PC-3 (cell line): ENCODE data around the gene VIPR2. TPM values are rescaled to one million over a fixed set of nuclear protein-coding genes. Genes with fewer than 3 reads are reported as not detected.

Source experiments
- ATAC-seq: fragments of 200-7000 bp; cut with Tn5 transposase; 2 replicates; pipeline ENCODE4 v1.9.1; 2020; ENCODE audit warnings: mild to moderate bottlenecking, moderate library complexity
- BruUV-seq: library from RNA; stranded (reverse); fragments of 400-500 nt; replicated peaks from 2 replicates; lab custom pipeline; 2021; lab: Mats Ljungman, UMichigan
- CTCF ChIA-PET: fragments of 300-600 bp; sonication (Branson Sonifier 250); formaldehyde crosslinking; loops from one replicate; lab custom pipeline; 2022; ENCODE audit warnings: antibody characterized with exemption; lab: Charles Lee
- POLR2A ChIA-PET: fragments of 300-600 bp; sonication (Branson Sonifier 250); formaldehyde crosslinking; loops from one replicate; lab custom pipeline; 2022; ENCODE audit warnings: antibody characterized with exemption; ENCODE audit not compliant: unreplicated experiment; lab: Charles Lee
- DNase-seq: peaks from one replicate; pipeline ENCODE4 v3.0.0-alpha.2; 2015
- H2AFZ ChIP-seq: fragments of 300-600 bp; sonication (generic); 2 replicates; pipeline ENCODE4 v1.6.0; 2016; ENCODE audit warnings: antibody characterized with exemption, low read length
- H3F3A ChIP-seq: fragments of 300-600 bp; sonication (generic); one replicate; pipeline ENCODE4 v1.6.0; 2017; ENCODE audit warnings: antibody characterized with exemption, low read length, control low read depth, mild to moderate bottlenecking; ENCODE audit not compliant: unreplicated experiment
- H3K27ac ChIP-seq: fragments of 300-600 bp; sonication (generic); 2 replicates; pipeline ENCODE4 v1.5.1; 2016; ENCODE audit warnings: mild to moderate bottlenecking, low read length
- H3K27me3 ChIP-seq: fragments of 300-600 bp; sonication (generic); 2 replicates; pipeline ENCODE4 v1.6.1; 2016; ENCODE audit warnings: low read length, mixed read lengths
- H3K36me3 ChIP-seq: fragments of 300-600 bp; sonication (generic); 2 replicates; pipeline ENCODE4 v1.6.1; 2016; ENCODE audit warnings: low read depth, mixed run types, low read length, mixed read lengths
- H3K4me1 ChIP-seq: fragments of 300-600 bp; sonication (generic); 2 replicates; pipeline ENCODE4 v1.5.1; 2016; ENCODE audit warnings: low read length; ENCODE audit not compliant: insufficient read depth
- H3K4me2 ChIP-seq: fragments of 300-600 bp; sonication (generic); 2 replicates; pipeline ENCODE4 v1.6.0; 2016; ENCODE audit warnings: low read length
- H3K4me3 ChIP-seq: fragments of 300-600 bp; sonication (generic); 2 replicates; pipeline ENCODE4 v1.5.1; 2016; ENCODE audit warnings: mild to moderate bottlenecking, low read length, mixed read lengths
- H3K79me2 ChIP-seq: fragments of 300-600 bp; sonication (generic); 2 replicates; pipeline ENCODE4 v1.6.1; 2017; ENCODE audit warnings: low read length, mixed read lengths
- H3K9ac ChIP-seq: fragments of 300-600 bp; sonication (generic); 2 replicates; pipeline ENCODE4 v1.6.0; 2016; ENCODE audit warnings: mild to moderate bottlenecking, low read length
- H3K9me2 ChIP-seq: fragments of 300-600 bp; sonication (generic); replicated peaks from 2 replicates; pipeline ENCODE4 v1.6.1; 2016; ENCODE audit warnings: mixed run types, low read length, mixed read lengths
- H3K9me3 ChIP-seq: fragments of 300-600 bp; sonication (generic); 2 replicates; pipeline ENCODE4 v1.6.1; 2016; ENCODE audit warnings: low read length, mixed read lengths
- H4K20me1 ChIP-seq: fragments of 300-600 bp; sonication (generic); 2 replicates; pipeline ENCODE4 v1.6.1; 2016; ENCODE audit warnings: low read length, mixed read lengths
- EZH2 ChIP-seq: fragments of 300-600 bp; sonication (generic); IDR thresholded peaks from one replicate; pipeline ENCODE4 v1.6.1; 2017; ENCODE audit warnings: antibody characterized with exemption, mild to moderate bottlenecking, low read length; ENCODE audit not compliant: unreplicated experiment
- EZH2phosphoT487 ChIP-seq: fragments of 300-600 bp; sonication (generic); IDR thresholded peaks from 2 replicates; pipeline ENCODE4 v1.6.1; 2018; ENCODE audit warnings: mild to moderate bottlenecking, antibody characterized with exemption, low read length, borderline replicate concordance
- intact Hi-C: fragments of 100-400 bp; cut with micrococcal nuclease; formaldehyde crosslinking; loops from 2 replicates; pipeline ENCODE4 v1.9.0; 2023
- total RNA-seq: library from RNA; depleted of rRNA; stranded (reverse); fragments of >200 nt; gene quantifications from 2 replicates; pipeline ENCODE4 v1.2.3, GENCODE V29; 2014
- TF ChIP-seq, protein P1 (sequence below): fragments of 300-600 bp; sonication (generic); conservative IDR thresholded peaks from 2 replicates; pipeline ENCODE4 v1.5.1; 2017; ENCODE audit warnings: antibody characterized with exemption, low read depth, mild to moderate bottlenecking, low read length

The VIPR2 gene
- total RNA-seq, 1 experiment from 2014 or later: not detected

DNA sequence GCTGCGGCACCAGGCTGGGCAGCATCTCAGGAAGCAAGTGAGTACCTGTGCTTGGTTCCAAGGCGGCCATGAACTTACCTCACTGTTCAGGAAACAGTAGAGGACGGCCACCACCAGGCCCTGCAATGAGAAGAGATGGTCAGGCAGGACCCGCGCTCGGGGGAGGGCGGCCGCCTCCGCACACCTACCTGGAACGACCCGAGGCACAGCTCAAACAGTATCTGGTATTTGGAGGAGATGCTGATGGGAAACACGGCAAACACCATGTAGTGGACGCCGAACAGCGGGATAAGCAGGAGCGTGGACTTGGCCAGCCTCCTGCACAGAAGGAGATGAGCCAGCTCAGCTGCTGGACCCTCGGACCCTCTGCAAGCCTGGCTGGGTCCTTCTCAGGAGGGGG, 112.9 kb downstream of the VIPR2 start:
- CTCF ChIA-PET: no interaction called here
- no peaks in the 10 kb centered on the region for H4K20me1 ChIP-seq
- ATAC-seq (no peak), DNase-seq (no peak)
- no peaks in the 10 kb centered on the region for H3K27me3 ChIP-seq
- POLR2A ChIA-PET: no interaction called here
- TF ChIP-seq EZH2: no peak
- TF ChIP-seq, protein P1, sequence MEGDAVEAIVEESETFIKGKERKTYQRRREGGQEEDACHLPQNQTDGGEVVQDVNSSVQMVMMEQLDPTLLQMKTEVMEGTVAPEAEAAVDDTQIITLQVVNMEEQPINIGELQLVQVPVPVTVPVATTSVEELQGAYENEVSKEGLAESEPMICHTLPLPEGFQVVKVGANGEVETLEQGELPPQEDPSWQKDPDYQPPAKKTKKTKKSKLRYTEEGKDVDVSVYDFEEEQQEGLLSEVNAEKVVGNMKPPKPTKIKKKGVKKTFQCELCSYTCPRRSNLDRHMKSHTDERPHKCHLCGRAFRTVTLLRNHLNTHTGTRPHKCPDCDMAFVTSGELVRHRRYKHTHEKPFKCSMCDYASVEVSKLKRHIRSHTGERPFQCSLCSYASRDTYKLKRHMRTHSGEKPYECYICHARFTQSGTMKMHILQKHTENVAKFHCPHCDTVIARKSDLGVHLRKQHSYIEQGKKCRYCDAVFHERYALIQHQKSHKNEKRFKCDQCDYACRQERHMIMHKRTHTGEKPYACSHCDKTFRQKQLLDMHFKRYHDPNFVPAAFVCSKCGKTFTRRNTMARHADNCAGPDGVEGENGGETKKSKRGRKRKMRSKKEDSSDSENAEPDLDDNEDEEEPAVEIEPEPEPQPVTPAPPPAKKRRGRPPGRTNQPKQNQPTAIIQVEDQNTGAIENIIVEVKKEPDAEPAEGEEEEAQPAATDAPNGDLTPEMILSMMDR: no peak
- TF ChIP-seq EZH2phosphoT487: no peak
- H3K4me2 ChIP-seq: no peak overlapping the region
- H3K36me3 ChIP-seq: no peaks in the 10 kb centered on the region
- no peak overlapping the region for H2AFZ ChIP-seq
- H3F3A ChIP-seq: no peaks in the 10 kb centered on the region
- peaks cover 15% of the 10 kb centered on the region for H3K4me1 ChIP-seq
- BruUV-seq: no TSS peak
- no peak overlapping the region for H3K4me3 ChIP-seq
- H3K27ac ChIP-seq: no peak overlapping the region
- no peaks in the 10 kb centered on the region for H3K9me3 ChIP-seq
- H3K79me2 ChIP-seq: no peaks in the 10 kb centered on the region
- intact Hi-C loops: no loop called here
- H3K9me2 ChIP-seq: no peaks in the 10 kb centered on the region
- H3K9ac ChIP-seq: no peak overlapping the region

- DNase-seq (no peak), ATAC-seq (no peak)
- H3F3A ChIP-seq: no peaks in the 10 kb centered on the region
- peaks cover 18% of the 10 kb centered on the region for H3K4me1 ChIP-seq
- no peaks in the 10 kb centered on the region for H3K27me3 ChIP-seq
- no peak overlapping the region for H2AFZ ChIP-seq
- H3K9ac ChIP-seq: no peak overlapping the region
- H4K20me1 ChIP-seq: no peaks in the 10 kb centered on the region
- H3K27ac ChIP-seq: no peak overlapping the region
- POLR2A ChIA-PET: no interaction called here
- BruUV-seq: no TSS peak
- no peak overlapping the region for H3K4me3 ChIP-seq
- no peaks in the 10 kb centered on the region for H3K79me2 ChIP-seq
- CTCF ChIA-PET: no interaction called here
- intact Hi-C loops: no loop called here
- no peak overlapping the region for H3K4me2 ChIP-seq
- TF ChIP-seq EZH2phosphoT487 (no peak), EZH2 (no peak)
- TF ChIP-seq, protein P1: no peak
- H3K9me2 ChIP-seq: no peaks in the 10 kb centered on the region
- H3K9me3 ChIP-seq: no peaks in the 10 kb centered on the region
- H3K36me3 ChIP-seq: no peaks in the 10 kb centered on the region
Observed at GRCh38 chr7:159031135-159031701, 113.4 kb downstream of the VIPR2 start.

GRCh38 chr7:159030490-159031134, 114.1 kb downstream of the VIPR2 start:
- CTCF ChIA-PET: no interaction called here
- no peak for DNase-seq
- intact Hi-C loops: no loop called here

More at GRCh38 chr7:159030490-159031134, 114.1 kb downstream of the VIPR2 start:
- Histone ChIP-seq H3K79me2 (no peaks in the 10 kb centered on the region), H3K4me2 (peak overlapping the region; percentile 57), H4K20me1 (no peaks in the 10 kb centered on the region), H3K9me2 (no peaks in the 10 kb centered on the region), H3K36me3 (no peaks in the 10 kb centered on the region), H2AFZ (peak overlapping the region; percentile 63; the same call in 1 of the 2 replicates), H3K27me3 (no peaks in the 10 kb centered on the region), H3K4me1 (peaks cover 18% of the 10 kb centered on the region), H3F3A (no peaks in the 10 kb centered on the region), H3K27ac (no peak overlapping the region), H3K9ac (no peak overlapping the region), H3K9me3 (no peaks in the 10 kb centered on the region), H3K4me3 (peak overlapping the region; percentile 49)
- 0 out of 2 replicates have a peak, but pooled peaks have one; percentile 6 for ATAC-seq
- BruUV-seq: no TSS peak
- TF ChIP-seq, protein P1: 0 out of 2 replicates have a peak, but pooled peaks have one; percentile 14
- TF ChIP-seq EZH2: no peak
- TF ChIP-seq EZH2phosphoT487: no peak
- POLR2A ChIA-PET: no interaction called here
